K562 (cell line): Measurements from ENCODE around the gene CACNA2D3. TPM values are rescaled to one million over a fixed set of nuclear protein-coding genes. Genes with fewer than 3 reads are reported as not detected.

ENCODE experiments used
- ATAC-seq: fragments of 200-7000 bp; cut with Tn5 transposase; 3 replicates; pipeline ENCODE4 v1.9.1; 2020; ENCODE audit warnings: moderate library complexity
- BruUV-seq: library from RNA; stranded (reverse); fragments of 400-500 nt; replicated peaks from 2 replicates; lab custom pipeline; 2021; lab: Mats Ljungman, UMichigan
- CTCF ChIA-PET: fragments of 300-600 bp; formaldehyde crosslinking; extraction: SDS; loops from one replicate; lab custom pipeline; 2021; ENCODE audit warnings: low intra/inter-chr PET ratio; lab: Yijun Ruan, JAX
- POLR2A ChIA-PET: fragments of 300-600, 350-650 bp; sonication (Branson Sonifier 250); formaldehyde crosslinking; extraction: SDS; loops from one replicate; lab custom pipeline; 2021; ENCODE audit warnings: antibody characterized with exemption, inconsistent platforms; lab: Yijun Ruan, JAX
- DNase-seq, 4 experiments: peaks; one replicate each; pipeline versions ENCODE4 v3.0.0 to v3.0.0-alpha.2; 2011 to 2018; ENCODE audit warnings: low spot score in 3 of 4, mixed read lengths in 3 of 4; ENCODE audit errors: extremely low read depth in 1 of 4
- FAIRE-seq: peaks from 2 replicates; lab custom pipeline; 2011; peaks lifted over from hg19 to GRCh38; lab: Jason Lieb, UNC
- H2AFZ ChIP-seq: 2 replicates; pipeline ENCODE4 v1.6.0; 2011; ENCODE audit warnings: low read depth, low read length, control low read depth, inconsistent platforms
- H3K27ac ChIP-seq: fragments of 200-600 bp; 3 replicates; pipeline ENCODE4 v1.8.0; 2011; ENCODE audit warnings: low read depth, mild to moderate bottlenecking, control low read depth, inconsistent platforms, low read length, moderate library complexity, mixed read lengths; ENCODE audit errors: extremely low read depth
- H3K27me3 ChIP-seq, 2 experiments: fragments of 300-600 bp in 1 of 2; 2 replicates in 1 of 2; 3 replicates in 1 of 2; pipeline versions ENCODE4 v1.6.0 to v1.8.0; 2011; ENCODE audit warnings: inconsistent platforms in 2 of 2, low read length in 2 of 2, mild to moderate bottlenecking in 1 of 2, mixed read lengths in 1 of 2, moderate library complexity in 1 of 2; ENCODE audit not compliant: control insufficient read depth in 2 of 2, insufficient read depth in 2 of 2
- H3K36me3 ChIP-seq: fragments of 300-600 bp; 3 replicates; pipeline ENCODE4 v1.8.0; 2011; ENCODE audit warnings: mild to moderate bottlenecking, low read length, inconsistent platforms; ENCODE audit not compliant: control insufficient read depth, insufficient read depth
- H3K4me1 ChIP-seq, 2 experiments: fragments of 200-600 bp in 1 of 2; replicated peaks in 1 of 2; 2 replicates in 1 of 2; 3 replicates in 1 of 2; pipeline versions ENCODE4 v1.5.1 to v1.8.0; 2011; ENCODE audit warnings: inconsistent platforms in 2 of 2, low read length in 2 of 2, mild to moderate bottlenecking in 1 of 2, mixed read lengths in 1 of 2, moderate library complexity in 1 of 2; ENCODE audit not compliant: control insufficient read depth in 2 of 2, insufficient read depth in 2 of 2
- H3K4me2 ChIP-seq: 2 replicates; pipeline ENCODE4 v1.6.1; 2011; ENCODE audit warnings: low read length, control low read depth, inconsistent platforms, mixed read lengths; ENCODE audit not compliant: insufficient read depth
- H3K4me3 ChIP-seq: fragments of 200-600 bp; sonication (generic), shearing (Covaris generic); 2 replicates; pipeline ENCODE4 v1.5.1; 2016; ENCODE audit warnings: control low read depth, inconsistent platforms
- H3K79me2 ChIP-seq: fragments of 200-600 bp; 3 replicates; pipeline ENCODE4 v1.8.0; 2011; ENCODE audit warnings: low read length, inconsistent platforms; ENCODE audit not compliant: control insufficient read depth, insufficient read depth
- H3K9ac ChIP-seq, 2 experiments: 2 replicates each; pipeline versions ENCODE4 v1.6.0 to v1.6.1; 2011; ENCODE audit warnings: low read depth in 2 of 2, low read length in 2 of 2, control low read depth in 1 of 2, inconsistent platforms in 1 of 2, mild to moderate bottlenecking in 1 of 2, mixed read lengths in 1 of 2; ENCODE audit not compliant: insufficient read depth in 1 of 2
- H3K9me1 ChIP-seq: one replicate; pipeline ENCODE4 v1.6.0; 2011; ENCODE audit warnings: inconsistent platforms, mild to moderate bottlenecking, low read length, moderate library complexity; ENCODE audit not compliant: control insufficient read depth, insufficient read depth
- H3K9me3 ChIP-seq: replicated peaks from 2 replicates; pipeline ENCODE4 v1.5.1; 2011; ENCODE audit warnings: low read depth, low read length, inconsistent platforms; ENCODE audit not compliant: control insufficient read depth, insufficient read depth
- H4K20me1 ChIP-seq: replicated peaks from 2 replicates; pipeline ENCODE4 v1.6.1; 2011; ENCODE audit warnings: low read length, inconsistent platforms, mixed read lengths; ENCODE audit not compliant: control insufficient read depth, insufficient read depth
- EP400 ChIP-seq: fragments of 450-650 bp; IDR thresholded peaks from 2 replicates; pipeline ENCODE4 v1.6.1; 2017; ENCODE audit warnings: antibody characterized with exemption, mild to moderate bottlenecking, moderate library complexity
- ETS1 ChIP-seq: conservative IDR thresholded peaks from 2 replicates; pipeline ENCODE4 v1.6.1; 2011; ENCODE audit warnings: low read depth, mild to moderate bottlenecking, low read length; ENCODE audit not compliant: control insufficient read depth
- HNRNPL ChIP-seq: fragments of 200-400 bp; formaldehyde crosslinking; IDR thresholded peaks from 2 replicates; pipeline ENCODE4 v1.6.1; 2017; ENCODE audit warnings: low read depth, mild to moderate bottlenecking, low read length
- HNRNPUL1 ChIP-seq: fragments of 200-400 bp; formaldehyde crosslinking; IDR thresholded peaks from 2 replicates; pipeline ENCODE4 v1.6.1; 2017; ENCODE audit warnings: low read length
- IRF2 ChIP-seq: sonication (generic); formaldehyde crosslinking; IDR thresholded peaks from 2 replicates; pipeline ENCODE4 v1.8.1; 2022; ENCODE audit warnings: mild to moderate bottlenecking, missing genetic modification reagents
- L3MBTL2 ChIP-seq: fragments of 450-650 bp; IDR thresholded peaks from 2 replicates; pipeline ENCODE4 v1.6.1; 2016; ENCODE audit warnings: mild to moderate bottlenecking, moderate library complexity
- MITF ChIP-seq: IDR thresholded peaks from 2 replicates; pipeline ENCODE4 v1.6.1; 2014; ENCODE audit warnings: antibody characterized with exemption
- NCOA1 ChIP-seq: fragments of 450-650 bp; IDR thresholded peaks from 2 replicates; pipeline ENCODE4 v1.6.1; 2016; ENCODE audit warnings: low read depth
- RBFOX2 ChIP-seq: fragments of 200-400 bp; formaldehyde crosslinking; IDR thresholded peaks from 2 replicates; pipeline ENCODE4 v1.6.1; 2017; ENCODE audit warnings: low read depth, mild to moderate bottlenecking, low read length, moderate library complexity
- SMARCE1 ChIP-seq: fragments of 450-650 bp; IDR thresholded peaks from 2 replicates; pipeline ENCODE4 v1.7.1; 2016; ENCODE audit warnings: mild to moderate bottlenecking
- STAT5A ChIP-seq: IDR thresholded peaks from 2 replicates; pipeline ENCODE4 v1.6.1; 2012; ENCODE audit warnings: low read length, inconsistent platforms, borderline replicate concordance
- ZBTB7A ChIP-seq: IDR thresholded peaks from 2 replicates; pipeline ENCODE4 v1.6.1; 2011; ENCODE audit warnings: low read depth, mild to moderate bottlenecking, low read length, moderate library complexity, borderline replicate concordance; ENCODE audit not compliant: control insufficient read depth
- WGBS: fragments of 100-300 bp; shearing (Covaris generic); methylation state at CpG from one replicate; pipeline ENCODE4 v1.1.6; 2016; ENCODE audit warnings: low coverage, mixed read lengths; ENCODE audit not compliant: insufficient coverage; ENCODE audit errors: missing lambda C conversion rate; 5-methylcytosine and 5-hydroxymethylcytosine counted together
- in situ Hi-C: fragments of 300-500 bp; cut with MboI; formaldehyde crosslinking; loops from 4 replicates; pipeline ENCODE4 v1.15.0; 2018; ENCODE audit warnings: inconsistent platforms, mixed read lengths
- intact Hi-C: fragments of 100-400 bp; cut with micrococcal nuclease; formaldehyde crosslinking; loops from 2 replicates; pipeline ENCODE4 v1.14.2; 2022
- polyA plus RNA-seq, 8 experiments: library from polyadenylated mRNA; depleted of rRNA in 4 of 8; stranded (reverse) in 5 of 8; unstranded in 3 of 8; fragments of >200 nt; fragmentation: Nextera tagmentation in 2 of 8; fragmentation: Illumina TruSeq in 1 of 8; extraction: Ambion mirVana in 2 of 8; extraction: Trizol in 1 of 8; gene quantifications; 2 replicates each; pipeline versions ENCODE4 v1.2.1 to v1.2.3, GENCODE V29; 2011 to 2014; ENCODE audit warnings: inconsistent platforms in 1 of 8, missing spikeins in 1 of 8
- total RNA-seq, 7 experiments: library from RNA; depleted of rRNA in 6 of 7; stranded (reverse); fragments of >200 nt in 6 of 7; fragmentation: Illumina TruSeq in 2 of 7; extraction: Trizol in 2 of 7; gene quantifications; 2 replicates each; pipeline versions ENCODE4 v1.2.1 to v1.2.3, GENCODE V29; 2011 to 2021; ENCODE audit warnings: low replicate concordance in 1 of 7

CACNA2D3 gene
- total and polyA plus RNA-seq, 9 of the 15 experiments (the other 6 are each of a cell fraction or from before 2014, with no cell fraction given), result 0.01 TPM; not detected in 8

- H3K4me3 ChIP-seq, result no peak overlapping the region
- ChIA-PET POLR2A (no interaction called here), CTCF (no interaction called here)
- H3K36me3 ChIP-seq, result no peaks in the 10 kb centered on the region
- H3K27ac ChIP-seq, result no peak overlapping the region
- peaks cover 0 to 8% of the 10 kb centered on the region in 2 experiments; a peak in 1 of 5 replicates for H3K27me3 ChIP-seq
- no peak overlapping the region for H3K9ac ChIP-seq
- TF ChIP-seq ETS1 (no peak), NCOA1 (no peak), HNRNPUL1 (no peak), SMARCE1 (no peak), L3MBTL2 (no peak), MITF (no peak), HNRNPL (no peak), ZBTB7A (no peak), STAT5A (no peak), RBFOX2 (no peak), EP400 (no peak), IRF2 (no peak)
- BruUV-seq, result no TSS peak
- no peak overlapping the region for H2AFZ ChIP-seq
- no peak for ATAC-seq
- WGBS, result 5% methylated on average over 2 of the region's 2 CpGs
- no peaks in the 10 kb centered on the region for H3K79me2 ChIP-seq
- H3K9me1 ChIP-seq, result no peaks in the 10 kb centered on the region
- FAIRE-seq, result no peak
- H3K4me1 ChIP-seq, result no peaks in the 10 kb centered on the region
- no peaks in the 10 kb centered on the region for H3K9me3 ChIP-seq
- in situ Hi-C loops, result no loop called here
- intact Hi-C loops, result no loop called here
- no peak for DNase-seq
- H3K4me2 ChIP-seq, result no peak overlapping the region
- H4K20me1 ChIP-seq, result no peaks in the 10 kb centered on the region
These were observed 424.7 kb downstream of the CACNA2D3 start for GRCh38 chr3:54547051-54547450.
